Neuronal stem cell (in vitro differentiated cells): ENCODE data around the gene RAB6B.

ENCODE experiments used
- DNase-seq: peaks from one replicate; pipeline ENCODE4 v3.0.0-alpha.2; 2013; ENCODE audit warnings: low spot score
- H2AFZ ChIP-seq: one replicate; pipeline ENCODE4 v1.6.1; 2013; ENCODE audit warnings: mild to moderate bottlenecking, low read length, inconsistent platforms
- H2AK5ac ChIP-seq: 2 replicates; pipeline ENCODE4 v1.6.1; 2013; ENCODE audit warnings: low read depth, mild to moderate bottlenecking, inconsistent platforms, low read length, moderate library complexity, mixed read lengths
- H2BK120ac ChIP-seq: 2 replicates; pipeline ENCODE4 v1.6.1; 2013; ENCODE audit warnings: low read depth, mild to moderate bottlenecking, inconsistent platforms, low read length, moderate library complexity, mixed read lengths
- H2BK12ac ChIP-seq: one replicate; pipeline ENCODE4 v1.6.1; 2013; ENCODE audit warnings: low read length, inconsistent platforms
- H2BK15ac ChIP-seq: 2 replicates; pipeline ENCODE4 v1.6.1; 2013; ENCODE audit warnings: mild to moderate bottlenecking, low read length, inconsistent platforms, mixed read lengths
- H2BK5ac ChIP-seq: one replicate; pipeline ENCODE4 v1.6.1; 2013; ENCODE audit warnings: inconsistent platforms, mild to moderate bottlenecking, low read length, moderate library complexity
- H3K14ac ChIP-seq: one replicate; pipeline ENCODE4 v1.6.1; 2013; ENCODE audit warnings: low read length, inconsistent platforms
- H3K18ac ChIP-seq: 2 replicates; pipeline ENCODE4 v1.6.1; 2013; ENCODE audit warnings: low read length, inconsistent platforms
- H3K23ac ChIP-seq: 2 replicates; pipeline ENCODE4 v1.6.1; 2013; ENCODE audit warnings: low read depth, mild to moderate bottlenecking, mixed read lengths, low read length, inconsistent platforms; ENCODE audit not compliant: poor library complexity
- H3K27ac ChIP-seq: replicated peaks from 3 replicates; pipeline ENCODE4 v1.5.1; 2013; ENCODE audit warnings: low read length, inconsistent platforms
- H3K27me3 ChIP-seq, 3 experiments: 2 replicates each; pipeline ENCODE4 v1.6.1; 2013; ENCODE audit warnings: low read length in 3 of 3, mild to moderate bottlenecking in 2 of 3, inconsistent platforms in 1 of 3, low read depth in 1 of 3, mixed read lengths in 1 of 3, moderate library complexity in 1 of 3; ENCODE audit not compliant: control insufficient read depth in 3 of 3, insufficient read depth in 3 of 3
- H3K36me3 ChIP-seq, 2 donors: replicated peaks in 1 of 2; 2 replicates each; pipeline ENCODE4 v1.6.1; 2013; ENCODE audit warnings: low read length in 2 of 2; ENCODE audit not compliant: control insufficient read depth in 2 of 2, insufficient read depth in 2 of 2
- H3K4ac ChIP-seq: 2 replicates; pipeline ENCODE4 v1.6.1; 2013; ENCODE audit warnings: inconsistent platforms, mild to moderate bottlenecking, low read length, moderate library complexity
- H3K4me1 ChIP-seq, 2 donors: 1 replicate in 1 of 2; 2 replicates in 1 of 2; pipeline ENCODE4 v1.6.1; 2013; ENCODE audit warnings: low read length in 2 of 2, low read depth in 1 of 2; ENCODE audit not compliant: control insufficient read depth in 2 of 2, insufficient read depth in 1 of 2
- H3K4me2 ChIP-seq: one replicate; pipeline ENCODE4 v1.6.1; 2013; ENCODE audit warnings: mild to moderate bottlenecking, low read length, inconsistent platforms; ENCODE audit not compliant: insufficient read depth, poor library complexity, severe bottlenecking
- H3K4me3 ChIP-seq, 2 donors: 2 replicates each; pipeline ENCODE4 v1.5.1; 2013; ENCODE audit warnings: low read length in 2 of 2, mild to moderate bottlenecking in 2 of 2, inconsistent platforms in 1 of 2, moderate library complexity in 1 of 2
- H3K79me1 ChIP-seq: one replicate; pipeline ENCODE4 v1.6.1; 2013; ENCODE audit warnings: low read depth, mild to moderate bottlenecking, inconsistent platforms, low read length, moderate library complexity
- H3K9ac ChIP-seq: one replicate; pipeline ENCODE4 v1.6.1; 2013; ENCODE audit warnings: mild to moderate bottlenecking, low read depth, low read length, inconsistent platforms; ENCODE audit not compliant: poor library complexity
- H3K9me3 ChIP-seq, 2 donors: replicated peaks in 1 of 2; 2 replicates each; pipeline versions ENCODE3 to v1.6.1; 2013; ENCODE audit warnings: low read length in 2 of 2, mild to moderate bottlenecking in 2 of 2, inconsistent platforms in 1 of 2, low read depth in 1 of 2, mixed read lengths in 1 of 2, moderate library complexity in 1 of 2; ENCODE audit not compliant: control insufficient read depth in 2 of 2, insufficient read depth in 1 of 2
- H4K8ac ChIP-seq: one replicate; pipeline ENCODE4 v1.6.1; 2013; ENCODE audit warnings: low read depth, mild to moderate bottlenecking, inconsistent platforms, low read length, moderate library complexity
- H4K91ac ChIP-seq: one replicate; pipeline ENCODE4 v1.6.1; 2013; ENCODE audit warnings: low read length, low read depth, mild to moderate bottlenecking, inconsistent platforms; ENCODE audit not compliant: poor library complexity
- WGBS, 2 donors: extraction: QIAGEN DNeasy Blood & Tissue Kit; methylation state at CpG; one replicate each; pipeline ENCODE4 v1.1.7; 2013; ENCODE audit warnings: missing lambda C conversion rate in 2 of 2, mixed read lengths in 1 of 2; ENCODE audit not compliant: insufficient read length in 2 of 2, insufficient replicate concordance in 1 of 2; ENCODE audit errors: extremely low coverage in 2 of 2; 5-methylcytosine and 5-hydroxymethylcytosine counted together

RAB6B gene

DNA sequence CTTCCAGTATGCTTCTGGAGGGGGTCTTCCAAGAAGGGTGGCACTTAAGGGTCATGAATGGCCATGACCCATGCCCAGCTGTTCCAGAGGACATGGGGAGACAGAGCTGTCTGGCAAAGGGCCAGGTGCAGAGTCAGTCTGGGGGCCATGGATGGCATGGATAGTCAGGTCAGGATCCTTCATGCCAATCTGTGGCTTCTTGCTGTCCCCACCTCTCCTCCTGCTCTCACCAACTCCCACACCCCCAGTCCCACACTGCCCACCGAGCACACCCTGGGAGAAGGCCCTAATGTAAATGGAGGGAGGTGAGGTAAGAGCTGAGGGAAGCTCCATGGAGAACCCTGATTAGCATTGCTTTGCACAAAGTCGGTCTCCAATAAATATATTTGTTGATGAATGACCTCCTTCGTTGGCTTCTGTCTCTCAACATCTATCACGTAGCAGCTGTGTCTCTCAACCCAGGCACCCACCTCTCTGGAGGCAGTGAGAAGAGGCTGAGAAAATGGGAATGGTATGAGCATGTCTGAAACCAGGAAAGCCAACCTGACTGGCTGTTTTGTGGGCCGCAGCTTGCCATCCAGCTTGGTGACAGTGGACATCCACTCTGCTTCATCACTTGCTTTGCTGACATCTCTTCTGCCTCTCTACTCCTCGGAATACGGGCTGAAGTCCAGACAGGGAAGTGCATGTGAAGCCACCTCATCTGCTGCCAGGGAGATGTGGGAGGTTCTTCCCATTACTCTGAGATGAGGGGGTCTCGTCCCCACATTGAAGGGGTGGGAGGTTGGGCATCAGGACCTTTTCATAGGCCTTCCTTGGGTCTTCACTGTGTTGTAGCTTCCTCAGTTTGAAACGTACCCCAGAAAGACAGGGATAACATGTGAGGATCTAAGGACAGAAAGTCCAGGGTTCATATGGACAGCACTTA is 37.7 kb upstream of the RAB6B start:
- Histone ChIP-seq H4K8ac (no peak overlapping the region), H3K36me3 (no peaks in the 10 kb centered on the region), H3K27me3 (peaks cover 0 to 28% (median 4%) of the 10 kb centered on the region in 3 experiments), H2BK5ac (no peak overlapping the region), H4K91ac (no peak overlapping the region), H2BK12ac (no peak overlapping the region), H3K9me3 (no peaks in the 10 kb centered on the region), H3K4me1 (no peaks in the 10 kb centered on the region), H3K4me2 (no peak overlapping the region), H3K4ac (no peak overlapping the region), H3K27ac (no peak overlapping the region), H3K23ac (no peak overlapping the region), H2AFZ (no peak overlapping the region), H3K18ac (no peak overlapping the region), H3K4me3 (no peak overlapping the region), H3K79me1 (no peaks in the 10 kb centered on the region), H3K9ac (peak overlapping the region; percentile 5), H2BK120ac (no peak overlapping the region), H3K14ac (no peak overlapping the region), H2AK5ac (no peak overlapping the region), H2BK15ac (no peak overlapping the region)
- DNase-seq: no peak
- WGBS, 2 donors: no CpG with 5 or more reads among the region's 9 CpGs

DNA sequence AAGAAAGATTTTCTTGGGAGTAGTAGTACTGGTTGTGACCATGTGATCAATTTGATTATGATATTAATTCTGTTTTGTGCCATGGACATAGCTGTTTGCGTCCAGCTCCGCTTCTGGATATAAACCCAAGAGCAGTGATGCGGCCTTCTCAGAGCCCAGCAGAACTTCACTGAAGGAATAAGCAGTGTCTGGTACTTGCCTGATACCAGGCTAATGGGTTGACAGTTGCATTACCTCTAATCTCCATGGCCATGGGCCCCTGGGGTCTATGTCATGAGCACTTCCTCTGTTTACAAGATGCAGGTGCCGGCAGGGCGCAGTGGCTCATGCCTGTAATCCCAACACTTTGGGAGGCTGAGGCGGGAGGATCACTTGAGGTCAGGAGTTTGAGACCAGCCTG is 36.3 kb upstream of the RAB6B start:
- H3K79me1 ChIP-seq: no peaks in the 10 kb centered on the region
- H3K4me2 ChIP-seq: no peak overlapping the region
- no peak for DNase-seq
- no peak overlapping the region for H2BK12ac ChIP-seq
- H3K4ac ChIP-seq: no peak overlapping the region
- H3K27ac ChIP-seq: no peak overlapping the region
- no peak overlapping the region for H3K18ac ChIP-seq
- no peak overlapping the region for H2BK5ac ChIP-seq
- no peak overlapping the region for H4K91ac ChIP-seq
- no peak overlapping the region for H2BK15ac ChIP-seq
- no peak overlapping the region for H3K23ac ChIP-seq
- no peaks in the 10 kb centered on the region for H3K36me3 ChIP-seq
- WGBS, 2 donors: no CpG with 5 or more reads among the region's 6 CpGs
- H2AFZ ChIP-seq: no peak overlapping the region
- peaks cover 0 to 3% of the 10 kb centered on the region in 2 donors for H3K4me1 ChIP-seq
- no peak overlapping the region for H4K8ac ChIP-seq
- no peak overlapping the region for H3K14ac ChIP-seq
- H3K27me3 ChIP-seq: peaks cover 0 to 35% (median 11%) of the 10 kb centered on the region in 3 experiments
- H3K9me3 ChIP-seq: no peaks in the 10 kb centered on the region
- H2BK120ac ChIP-seq: no peak overlapping the region
- no peak overlapping the region for H2AK5ac ChIP-seq
- no peak overlapping the region for H3K9ac ChIP-seq
- H3K4me3 ChIP-seq: no peak overlapping the region

DNA sequence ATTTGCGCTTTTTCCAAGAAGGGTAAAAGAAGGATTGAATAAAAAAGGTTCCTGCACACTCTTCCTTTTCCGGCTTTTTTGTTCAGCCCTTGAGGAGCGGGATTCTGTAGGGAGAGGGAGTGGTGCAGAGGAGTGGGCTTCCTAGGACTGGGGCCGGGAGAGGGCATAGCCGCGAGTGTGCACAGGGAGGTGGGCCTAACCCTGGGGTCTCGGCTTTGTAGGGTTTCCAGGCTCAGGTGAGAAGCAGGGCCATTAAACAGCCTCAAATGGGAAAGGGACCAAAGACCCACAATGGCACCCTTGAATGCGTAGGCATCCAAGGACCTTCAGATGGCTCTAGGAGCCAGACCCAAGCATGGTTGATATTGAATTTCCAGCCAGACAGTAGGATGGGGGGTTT is 35.4 kb upstream of the RAB6B start:
- H3K14ac ChIP-seq: no peak overlapping the region
- no peak overlapping the region for H3K4me2 ChIP-seq
- H2BK12ac ChIP-seq: no peak overlapping the region
- H4K8ac ChIP-seq: peak overlapping the region; percentile 56
- peaks cover 0 to 41% (median 13%) of the 10 kb centered on the region in 3 experiments for H3K27me3 ChIP-seq
- H2BK15ac ChIP-seq: peak overlapping the region; percentile 28
- WGBS, 2 donors: no CpG with 5 or more reads among the region's 8 CpGs
- H3K4me1 ChIP-seq: peaks cover 0 to 3% of the 10 kb centered on the region in 2 donors
- DNase-seq: no peak
- H2AK5ac ChIP-seq: peak overlapping the region; percentile 40
- no peaks in the 10 kb centered on the region for H3K79me1 ChIP-seq
- H3K27ac ChIP-seq: no peak overlapping the region
- no peak overlapping the region for H4K91ac ChIP-seq
- no peak overlapping the region for H2AFZ ChIP-seq
- H3K4me3 ChIP-seq: no peak overlapping the region
- H3K9ac ChIP-seq: no peak overlapping the region
- H3K36me3 ChIP-seq: no peaks in the 10 kb centered on the region
- no peak overlapping the region for H2BK5ac ChIP-seq
- H3K23ac ChIP-seq: no peak overlapping the region
- H3K4ac ChIP-seq: no peak overlapping the region
- H2BK120ac ChIP-seq: no peak overlapping the region
- peak overlapping the region; percentile 55 for H3K18ac ChIP-seq
- no peaks in the 10 kb centered on the region for H3K9me3 ChIP-seq

DNA sequence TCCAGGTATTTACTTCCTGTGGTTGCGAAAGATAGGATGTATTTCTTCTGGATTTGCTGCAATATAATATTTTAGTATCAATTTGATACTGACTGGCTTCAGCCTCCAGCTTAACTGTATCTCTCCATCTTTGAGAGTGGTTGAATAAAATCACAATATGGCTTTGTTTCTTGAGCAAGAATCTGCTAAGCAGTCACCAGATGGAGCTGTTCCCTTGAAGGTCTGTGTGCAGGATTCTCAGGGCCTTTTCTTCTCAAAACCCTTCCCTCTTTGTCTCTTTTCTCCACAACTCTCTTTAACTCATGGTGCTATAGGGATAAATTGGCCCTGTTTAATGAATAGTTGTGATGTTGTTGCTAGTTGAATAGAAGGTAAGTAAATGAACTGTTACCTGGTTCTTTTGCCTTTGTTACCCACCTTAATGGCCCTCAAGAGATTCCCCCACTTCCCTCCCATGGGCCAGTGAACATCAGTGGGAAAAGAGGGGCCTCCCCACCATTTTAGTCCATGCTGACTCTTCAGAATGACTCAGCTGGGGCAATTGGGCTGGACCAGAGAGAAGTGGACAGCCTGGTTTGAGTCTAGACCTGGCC is 34.8 kb upstream of the RAB6B start:
- peak; percentile 44 for DNase-seq
- Histone ChIP-seq H3K23ac (no peak overlapping the region), H4K8ac (no peak overlapping the region), H3K9me3 (no peaks in the 10 kb centered on the region), H2BK15ac (no peak overlapping the region), H3K4me3 (no peak overlapping the region), H3K27ac (no peak overlapping the region), H2AFZ (no peak overlapping the region), H3K4ac (no peak overlapping the region), H3K18ac (no peak overlapping the region), H2BK5ac (no peak overlapping the region), H3K4me1 (peaks cover 0 to 3% of the 10 kb centered on the region in 2 donors), H3K36me3 (no peaks in the 10 kb centered on the region), H2AK5ac (no peak overlapping the region), H3K27me3 (peaks cover 0 to 47% (median 16%) of the 10 kb centered on the region in 3 experiments), H3K14ac (no peak overlapping the region), H2BK12ac (no peak overlapping the region), H3K79me1 (no peaks in the 10 kb centered on the region), H3K4me2 (no peak overlapping the region), H2BK120ac (no peak overlapping the region), H3K9ac (no peak overlapping the region), H4K91ac (no peak overlapping the region)
- WGBS, 2 donors: no CpG with 5 or more reads among the region's 1 CpG
